MM.1S (cell line): ENCODE measurements around the gene LATS2.

Source experiments
- DNase-seq: peaks from one replicate; pipeline ENCODE4 v3.0.0-alpha.2; 2015
- H2AFZ ChIP-seq: fragments of 300-600 bp; sonication (generic); 2 replicates; pipeline ENCODE4 v1.6.0; 2016; ENCODE audit warnings: antibody characterized with exemption, low read length
- H3F3A ChIP-seq: fragments of 300-600 bp; sonication (generic); 2 replicates; pipeline ENCODE4 v1.6.1; 2016; ENCODE audit warnings: mild to moderate bottlenecking, antibody characterized with exemption, low read length, moderate library complexity, mixed read lengths; ENCODE audit not compliant: insufficient read depth
- H3K27ac ChIP-seq: fragments of 300-600 bp; sonication (generic); 2 replicates; pipeline ENCODE4 v1.5.1; 2016; ENCODE audit warnings: mild to moderate bottlenecking, low read length
- H3K27me3 ChIP-seq: fragments of 300-600 bp; sonication (generic); replicated peaks from 2 replicates; pipeline ENCODE4 v1.6.0; 2016; ENCODE audit warnings: low read length; ENCODE audit not compliant: insufficient read depth
- H3K36me3 ChIP-seq: fragments of 300-600 bp; sonication (generic); replicated peaks from 2 replicates; pipeline ENCODE4 v1.6.1; 2016; ENCODE audit warnings: mild to moderate bottlenecking, low read length, mixed read lengths; ENCODE audit not compliant: insufficient read depth
- H3K4me1 ChIP-seq: fragments of 300-600 bp; sonication (generic); 2 replicates; pipeline ENCODE4 v1.6.1; 2016; ENCODE audit warnings: low read length, mixed read lengths
- H3K4me2 ChIP-seq: fragments of 300-600 bp; sonication (generic); 2 replicates; pipeline ENCODE4 v1.6.0; 2016; ENCODE audit warnings: low read depth, low read length
- H3K4me3 ChIP-seq: fragments of 300-600 bp; sonication (generic); 2 replicates; pipeline ENCODE4 v1.5.1; 2016; ENCODE audit warnings: low read length, mixed read lengths
- H3K79me2 ChIP-seq: fragments of 300-600 bp; sonication (generic); 2 replicates; pipeline ENCODE4 v1.6.1; 2016; ENCODE audit warnings: mixed run types, low read length, mixed read lengths
- H3K9ac ChIP-seq: fragments of 300-600 bp; sonication (generic); 2 replicates; pipeline ENCODE4 v1.6.1; 2016; ENCODE audit warnings: low read length, mixed read lengths
- H3K9me2 ChIP-seq: fragments of 300-600 bp; sonication (generic); replicated peaks from 2 replicates; pipeline ENCODE4 v1.6.1; 2016; ENCODE audit warnings: mild to moderate bottlenecking, low read length, mixed read lengths; ENCODE audit not compliant: insufficient read depth
- H3K9me3 ChIP-seq: fragments of 300-600 bp; sonication (generic); replicated peaks from 2 replicates; pipeline ENCODE4 v1.6.1; 2016; ENCODE audit warnings: mild to moderate bottlenecking, low read length, mixed read lengths; ENCODE audit not compliant: insufficient read depth
- H4K20me1 ChIP-seq: fragments of 300-600 bp; sonication (generic); 2 replicates; pipeline ENCODE4 v1.6.1; 2016; ENCODE audit warnings: mild to moderate bottlenecking, low read length, moderate library complexity, mixed read lengths; ENCODE audit not compliant: insufficient read depth
- EZH2 ChIP-seq: fragments of 300-600 bp; sonication (generic); optimal IDR thresholded peaks from 2 replicates; pipeline ENCODE3; 2017; ENCODE audit warnings: low read depth, mild to moderate bottlenecking, antibody characterized with exemption, low read length, mixed read lengths
- EZH2phosphoT487 ChIP-seq: fragments of 300-600 bp; sonication (generic); IDR thresholded peaks from 2 replicates; pipeline ENCODE4 v1.6.1; 2018; ENCODE audit warnings: antibody characterized with exemption, low read length
- TF ChIP-seq, protein P1 (sequence below): fragments of 300-600 bp; sonication (generic); IDR thresholded peaks from 2 replicates; pipeline ENCODE4 v1.5.1; 2016; ENCODE audit warnings: antibody characterized with exemption, low read length, mixed read lengths

Gene LATS2

DNA sequence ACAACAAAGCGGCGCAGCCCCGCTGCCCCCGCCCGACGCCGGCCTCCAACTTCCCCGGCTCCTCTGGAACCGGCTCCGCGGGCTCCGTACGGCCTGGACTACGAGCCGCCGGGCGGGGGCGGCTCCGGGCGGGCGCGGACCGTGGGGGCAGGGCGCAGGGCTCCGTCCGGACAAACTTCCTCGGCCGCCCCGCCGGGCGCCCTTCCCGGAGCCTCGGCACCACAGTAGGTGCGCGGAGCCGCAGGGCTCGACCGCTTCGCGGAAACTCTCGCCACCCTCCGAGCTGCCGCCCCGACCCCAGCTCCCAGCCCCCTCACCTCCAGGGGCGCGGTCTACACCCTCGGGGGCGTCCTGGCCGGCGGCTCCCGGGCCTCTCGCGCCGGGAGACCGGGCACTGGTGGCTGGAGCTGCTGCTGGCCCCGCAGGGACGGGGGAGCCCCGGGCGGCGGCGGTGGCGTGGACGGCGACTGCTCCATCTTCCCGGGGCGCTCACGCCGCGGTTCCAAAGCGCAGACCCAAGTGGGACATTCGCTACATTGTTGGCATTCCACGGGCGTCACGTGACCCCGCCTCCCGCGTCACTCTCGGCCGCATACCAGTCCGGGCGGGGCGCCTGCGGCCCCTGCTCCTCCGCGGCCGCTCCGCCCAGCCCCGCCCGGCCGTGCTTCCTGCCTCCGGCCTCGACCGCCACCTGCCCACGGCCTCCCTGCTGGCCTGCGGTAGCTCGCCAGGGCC is at the start of gene LATS2:
TSS of gene LATS2 (minus strand) at position 558 of the 735 bp plus-strand sequence. CDS start 15,560 bp downstream, outside the sequence.
- H4K20me1 ChIP-seq, result no peaks in the 10 kb centered on the region
- DNase-seq, result peak; percentile 80
- no peak for TF ChIP-seq EZH2phosphoT487
- no peak for TF ChIP-seq EZH2
- TF ChIP-seq, protein P1, sequence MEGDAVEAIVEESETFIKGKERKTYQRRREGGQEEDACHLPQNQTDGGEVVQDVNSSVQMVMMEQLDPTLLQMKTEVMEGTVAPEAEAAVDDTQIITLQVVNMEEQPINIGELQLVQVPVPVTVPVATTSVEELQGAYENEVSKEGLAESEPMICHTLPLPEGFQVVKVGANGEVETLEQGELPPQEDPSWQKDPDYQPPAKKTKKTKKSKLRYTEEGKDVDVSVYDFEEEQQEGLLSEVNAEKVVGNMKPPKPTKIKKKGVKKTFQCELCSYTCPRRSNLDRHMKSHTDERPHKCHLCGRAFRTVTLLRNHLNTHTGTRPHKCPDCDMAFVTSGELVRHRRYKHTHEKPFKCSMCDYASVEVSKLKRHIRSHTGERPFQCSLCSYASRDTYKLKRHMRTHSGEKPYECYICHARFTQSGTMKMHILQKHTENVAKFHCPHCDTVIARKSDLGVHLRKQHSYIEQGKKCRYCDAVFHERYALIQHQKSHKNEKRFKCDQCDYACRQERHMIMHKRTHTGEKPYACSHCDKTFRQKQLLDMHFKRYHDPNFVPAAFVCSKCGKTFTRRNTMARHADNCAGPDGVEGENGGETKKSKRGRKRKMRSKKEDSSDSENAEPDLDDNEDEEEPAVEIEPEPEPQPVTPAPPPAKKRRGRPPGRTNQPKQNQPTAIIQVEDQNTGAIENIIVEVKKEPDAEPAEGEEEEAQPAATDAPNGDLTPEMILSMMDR, result no peak
- H3K9me2 ChIP-seq, result no peaks in the 10 kb centered on the region
- no peaks in the 10 kb centered on the region for H3K79me2 ChIP-seq
- H3K27me3 ChIP-seq, result no peaks in the 10 kb centered on the region
- H3K9ac ChIP-seq, result peak within 1 kb of the TSS; percentile 60
- peak within 1 kb of the TSS; percentile 67 for H3K4me3 ChIP-seq
- H3K4me1 ChIP-seq, result no peaks in the 10 kb centered on the region
- H2AFZ ChIP-seq, result peak within 1 kb of the TSS; percentile 68
- H3K36me3 ChIP-seq, result no peaks in the 10 kb centered on the region
- no peaks in the 10 kb centered on the region for H3F3A ChIP-seq
- no peak within 1 kb of the TSS for H3K27ac ChIP-seq
- no peaks in the 10 kb centered on the region for H3K9me3 ChIP-seq
- H3K4me2 ChIP-seq, result peak within 1 kb of the TSS; percentile 55

DNA sequence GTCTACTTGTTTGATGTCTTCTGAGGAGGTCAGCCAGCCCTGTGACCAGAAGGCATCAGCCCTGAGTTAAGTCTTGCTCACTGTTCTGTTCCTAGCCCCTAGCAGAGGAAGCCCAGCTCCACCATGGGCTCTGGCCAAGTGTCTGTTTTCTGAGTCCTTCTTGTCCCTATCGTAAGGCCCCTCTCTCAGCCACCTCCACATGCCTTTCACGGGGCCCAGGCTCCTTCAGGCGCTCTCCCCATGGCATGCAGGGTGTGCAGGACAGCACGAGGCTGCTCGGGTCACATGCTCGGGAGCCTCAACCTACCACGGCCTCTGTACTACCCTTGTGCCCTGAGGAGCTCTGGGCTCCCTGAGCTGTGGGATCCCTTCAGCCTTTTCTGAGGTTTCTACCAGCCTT is 47.8 kb upstream of the LATS2 start:
- no peak for TF ChIP-seq EZH2
- no peak for TF ChIP-seq EZH2phosphoT487
- TF ChIP-seq, protein P1, result no peak
- H3K4me3 ChIP-seq, result no peak overlapping the region
- H3K4me2 ChIP-seq, result no peak overlapping the region
- H3K9ac ChIP-seq, result no peak overlapping the region
- H2AFZ ChIP-seq, result no peak overlapping the region
- H3K9me2 ChIP-seq, result no peaks in the 10 kb centered on the region
- no peaks in the 10 kb centered on the region for H3K36me3 ChIP-seq
- H3K4me1 ChIP-seq, result no peaks in the 10 kb centered on the region
- H3K9me3 ChIP-seq, result no peaks in the 10 kb centered on the region
- H4K20me1 ChIP-seq, result no peaks in the 10 kb centered on the region
- no peaks in the 10 kb centered on the region for H3F3A ChIP-seq
- no peak for DNase-seq
- no peak overlapping the region for H3K27ac ChIP-seq
- H3K27me3 ChIP-seq, result no peaks in the 10 kb centered on the region
- H3K79me2 ChIP-seq, result no peaks in the 10 kb centered on the region

DNA sequence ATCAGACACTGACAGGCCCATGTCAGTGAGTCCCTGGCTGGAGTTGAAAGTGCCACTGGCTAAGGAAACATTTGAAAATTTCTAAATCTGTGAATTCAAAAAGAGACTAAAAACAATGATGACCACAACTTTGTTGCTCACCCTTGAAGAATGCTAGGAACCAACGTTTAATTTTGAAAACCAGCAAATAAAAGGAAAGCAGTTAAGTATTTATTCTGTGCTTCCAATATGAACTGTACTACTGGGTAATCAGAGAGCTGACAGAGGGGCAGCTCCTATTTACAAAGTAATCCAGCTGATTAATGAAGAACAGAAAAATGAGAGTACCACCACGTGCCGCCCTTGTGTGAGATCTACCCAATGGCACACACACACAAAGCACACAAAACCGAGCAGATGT is 44.7 kb upstream of the LATS2 start:
- TF ChIP-seq, protein P1, result no peak
- no peak overlapping the region for H3K9ac ChIP-seq
- H3K27me3 ChIP-seq, result no peaks in the 10 kb centered on the region
- no peak overlapping the region for H2AFZ ChIP-seq
- H4K20me1 ChIP-seq, result no peaks in the 10 kb centered on the region
- H3K36me3 ChIP-seq, result no peaks in the 10 kb centered on the region
- no peaks in the 10 kb centered on the region for H3K9me2 ChIP-seq
- no peak overlapping the region for H3K27ac ChIP-seq
- no peak overlapping the region for H3K4me3 ChIP-seq
- no peaks in the 10 kb centered on the region for H3K9me3 ChIP-seq
- H3K4me1 ChIP-seq, result no peaks in the 10 kb centered on the region
- no peak overlapping the region for H3K4me2 ChIP-seq
- no peaks in the 10 kb centered on the region for H3K79me2 ChIP-seq
- DNase-seq, result no peak
- H3F3A ChIP-seq, result no peaks in the 10 kb centered on the region
